ENCODE measurements around the gene BCL2. TPM values are rescaled to one million over a fixed set of nuclear protein-coding genes. Genes with fewer than 3 reads are reported as not detected.

The BCL2 gene
- total RNA-seq, 1 experiment from 2014 or later = 1.3 TPM

- no peak for DNase-seq
- H2AFZ ChIP-seq (ENCODE audit: low read length) = no peak overlapping the region
- H3K27ac ChIP-seq (ENCODE audit: insufficient read length, low read depth, low read length) = no peak overlapping the region
- H4K5ac ChIP-seq (ENCODE audit: insufficient read length, low read depth, low read length) = no peak overlapping the region
- H2BK5ac ChIP-seq (ENCODE audit: insufficient read length, low read length) = no peak overlapping the region
- no peaks in the 10 kb centered on the region for H3K9me3 ChIP-seq (ENCODE audit: control insufficient read depth, low read depth, low read length)
- Mint-ChIP-seq H3K27ac (no peak overlapping the region), H3K4me1 (peaks cover 18 to 29% of the 10 kb centered on the region in 2 experiments), H3K27me3 (ENCODE audit: low read depth) (no peaks in the 10 kb centered on the region; the same call in 1 of the 2 replicates), H3K36me3 (ENCODE audit: insufficient read depth in 1 of 3, low read depth in 3 of 3) (no peaks in the 10 kb centered on the region), H3K4me3 (no peak overlapping the region), H3K9me3 (no peaks in the 10 kb centered on the region; a peak in 1 of 5 replicates)
- H3K14ac ChIP-seq (ENCODE audit: insufficient read depth, low read length) = no peak overlapping the region
- H4K8ac ChIP-seq (replicated peaks; ENCODE audit: insufficient read length, low read depth, low read length) = no peak overlapping the region
- no peaks in the 10 kb centered on the region for H3K23me2 ChIP-seq (ENCODE audit: insufficient read length, low read depth, low read length, poor library complexity, severe bottlenecking)
- H3K56ac ChIP-seq (ENCODE audit: insufficient read length, low read depth, low read length) = no peak overlapping the region
- H3T11ph ChIP-seq (ENCODE audit: low read length) = no peak overlapping the region
- no CpG with 5 or more reads among the region's 10 CpGs for WGBS (ENCODE audit: extremely low coverage, insufficient read length, low lambda C conversion rate)
- no peaks in the 10 kb centered on the region for H3K79me1 ChIP-seq (ENCODE audit: insufficient read depth, low read depth, low read length, poor library complexity, severe bottlenecking)
- no peak overlapping the region for H2BK15ac ChIP-seq (ENCODE audit: low read depth, low read length)
- H3K4me2 ChIP-seq (ENCODE audit: insufficient read depth, insufficient read length, low read length) = no peak overlapping the region
- no peaks in the 10 kb centered on the region for H3K79me2 ChIP-seq (ENCODE audit: insufficient read depth, low read length)
- H3K18ac ChIP-seq (ENCODE audit: insufficient read length, low read depth, low read length) = no peak overlapping the region
- no peak overlapping the region for H2AK5ac ChIP-seq (ENCODE audit: insufficient read length, low read length)
- no peak overlapping the region for H3K9ac ChIP-seq (ENCODE audit: extremely low read depth, insufficient read length, low read length)
- H3K27me3 ChIP-seq (ENCODE audit: insufficient read depth, low read length) = no peaks in the 10 kb centered on the region
- H4K91ac ChIP-seq (ENCODE audit: insufficient read length, low read depth, low read length) = no peak overlapping the region
- H3K4ac ChIP-seq (ENCODE audit: low read depth, low read length) = no peak overlapping the region
- no peak overlapping the region for H2BK20ac ChIP-seq (ENCODE audit: low read depth, low read length, poor library complexity, severe bottlenecking)
- H4K20me1 ChIP-seq (ENCODE audit: control insufficient read depth, insufficient read depth, insufficient read length) = no peaks in the 10 kb centered on the region
- no peak overlapping the region for H2BK12ac ChIP-seq (ENCODE audit: insufficient read length, low read depth, low read length)
- no peaks in the 10 kb centered on the region for H3K4me1 ChIP-seq (ENCODE audit: insufficient read depth, low read length)
- no peak for TF ChIP-seq CTCF (conservative IDR thresholded peaks at IDR 0.05)
- H2BK120ac ChIP-seq (ENCODE audit: low read depth, low read length, poor library complexity, severe bottlenecking) = no peak overlapping the region
- no peak overlapping the region for H3K23ac ChIP-seq (ENCODE audit: insufficient read length, low read depth, low read length)
These were observed 174.8 kb downstream of the BCL2 start for GRCh38 chr18:63144748-63145147.

Measured in H9 (cell line).